ENCODE results near the gene BRWD1.
"Not testable (repeated sequence)": the region's sequence is repeated elsewhere in the genome, so short reads cannot be mapped to it uniquely, and the experiment has no call there.

The BRWD1 gene

DNA sequence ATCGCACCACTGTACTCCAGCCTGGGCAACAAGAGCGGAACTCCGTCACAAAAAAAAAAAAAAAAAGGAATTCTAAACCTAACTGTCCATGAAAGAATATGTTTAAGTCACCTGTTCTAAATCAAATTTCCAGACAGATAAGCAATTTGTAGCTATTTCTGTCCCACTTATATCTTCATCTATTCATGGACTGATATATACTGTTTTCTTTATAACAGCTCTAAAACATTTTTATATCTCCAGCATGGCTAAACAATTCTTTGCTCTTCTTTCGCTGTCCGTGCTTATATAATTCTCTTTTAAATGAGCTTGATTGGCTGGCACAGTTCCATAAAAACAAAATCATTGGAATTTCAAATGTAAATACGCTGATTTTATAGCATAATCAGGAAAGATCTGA is 30.5 kb downstream of the BRWD1 start:
- no peak for DNase-seq (ENCODE audit: low read depth in 2 of 2)

- DNase-seq (ENCODE audit: low read depth in 2 of 2) = no peak
These were observed 31.6 kb downstream of the BRWD1 start for GRCh38 chr21:39281853-39282252.

DNA sequence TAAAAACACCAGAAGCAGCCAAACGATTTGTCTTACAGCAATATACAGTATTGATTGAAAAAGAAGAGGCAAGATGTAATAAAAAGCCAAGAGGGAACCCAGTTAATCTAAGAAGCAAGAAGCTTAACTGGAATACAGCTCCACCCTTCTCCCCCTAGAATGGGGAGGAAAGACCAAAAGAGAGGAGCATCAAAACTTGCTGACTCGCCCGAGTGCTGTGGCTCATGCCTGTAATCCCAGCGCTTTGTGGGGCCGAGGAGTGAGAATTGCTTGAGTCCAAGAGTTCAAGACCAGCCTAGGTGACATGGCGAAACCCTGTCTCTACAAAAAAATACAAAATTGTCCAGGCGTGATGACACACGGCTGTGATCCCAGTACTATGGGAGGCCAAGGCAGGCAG is 32.2 kb downstream of the BRWD1 start:
- no peak for DNase-seq (ENCODE audit: low read depth in 2 of 2)

- DNase-seq (ENCODE audit: low read depth in 2 of 2) = no peak
These were observed 43.8 kb downstream of the BRWD1 start for GRCh38 chr21:39269620-39270019.

DNA sequence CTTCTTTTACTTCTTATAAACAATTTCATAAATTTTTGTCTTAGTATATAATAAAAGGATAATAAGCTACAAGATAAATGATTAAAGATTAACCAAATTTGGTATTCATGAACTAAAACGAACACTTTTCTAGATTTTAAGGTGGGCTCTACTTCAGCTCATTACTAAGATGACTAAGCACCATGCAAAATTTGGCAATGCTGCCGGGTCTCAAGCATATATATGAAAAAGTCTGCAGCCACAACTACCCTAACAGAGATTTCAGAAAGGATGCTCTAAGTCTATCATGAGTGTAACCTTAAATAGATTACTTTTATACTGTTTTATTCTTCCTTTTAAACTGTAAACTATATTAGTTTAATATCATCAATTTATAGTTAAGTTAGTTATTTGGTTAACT is 47.8 kb downstream of the BRWD1 start:
- no peak for DNase-seq (ENCODE audit: low read depth in 2 of 2)

- DNase-seq (ENCODE audit: low read depth in 2 of 2) = no peak
These were observed 50.1 kb downstream of the BRWD1 start for GRCh38 chr21:39263372-39263771.

DNA sequence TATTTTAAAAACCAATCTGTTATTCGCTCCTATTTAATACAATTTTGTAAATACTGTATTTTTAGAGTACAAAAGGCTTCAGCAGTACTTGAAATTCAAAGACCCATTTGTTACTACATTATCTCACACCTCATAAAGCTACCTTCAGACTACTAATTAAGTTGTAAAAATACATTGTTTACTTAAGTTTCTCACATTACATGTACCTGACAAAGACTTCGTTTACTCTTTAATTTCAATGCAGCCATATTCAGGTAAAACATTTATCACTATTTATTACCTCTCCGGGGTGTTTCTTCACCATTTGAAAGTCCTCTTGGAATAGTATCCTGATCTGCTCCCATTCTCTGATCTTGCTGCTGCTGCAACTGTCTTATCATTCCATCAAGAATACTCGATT is 55.2 kb downstream of the BRWD1 start:
- no peak for DNase-seq (ENCODE audit: low read depth in 2 of 2)

GRCh38 chr21:39251326-39251725 is 62.1 kb downstream of the BRWD1 start:
- DNase-seq (ENCODE audit: low read depth in 2 of 2) = no peak

- DNase-seq (ENCODE audit: low read depth in 2 of 2) = no peak
These were observed 75.2 kb downstream of the BRWD1 start for GRCh38 chr21:39238275-39238674.

DNA sequence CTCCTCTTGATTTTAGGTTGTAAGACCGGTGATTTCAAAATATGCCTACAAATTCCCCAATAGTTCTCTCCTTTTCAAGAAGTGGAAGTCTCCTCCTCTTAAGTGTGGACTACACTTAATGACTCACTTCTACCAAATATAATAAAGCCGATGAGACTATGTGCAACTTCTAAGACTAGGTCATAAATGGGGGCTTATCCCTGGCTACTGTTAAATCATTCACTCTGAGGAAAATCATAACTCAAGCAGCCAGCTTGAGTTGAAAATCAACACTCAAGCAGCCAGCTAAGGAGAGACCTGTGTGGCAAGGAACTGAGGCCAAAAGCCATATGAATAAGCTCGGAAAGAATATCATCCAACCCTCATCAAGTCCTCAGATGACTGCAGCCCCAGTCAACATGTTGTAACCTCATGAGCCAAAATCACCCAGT is 80.6 kb downstream of the BRWD1 start:
- DNase-seq (ENCODE audit: low read depth in 2 of 2) = no peak

- no peak for DNase-seq (ENCODE audit: low read depth in 2 of 2)
These were observed 88.5 kb downstream of the BRWD1 start for GRCh38 chr21:39224930-39225329.

- no peak for DNase-seq (ENCODE audit: low read depth in 2 of 2)
These were observed 91.4 kb downstream of the BRWD1 start for GRCh38 chr21:39221997-39222486.

- DNase-seq (ENCODE audit: low read depth in 2 of 2) = no peak
These were observed 92.0 kb downstream of the BRWD1 start for GRCh38 chr21:39221282-39221996.

- DNase-seq (ENCODE audit: low read depth in 2 of 2) = not testable (repeated sequence)
These were observed 92.6 kb downstream of the BRWD1 start for GRCh38 chr21:39220875-39221274.

DNA sequence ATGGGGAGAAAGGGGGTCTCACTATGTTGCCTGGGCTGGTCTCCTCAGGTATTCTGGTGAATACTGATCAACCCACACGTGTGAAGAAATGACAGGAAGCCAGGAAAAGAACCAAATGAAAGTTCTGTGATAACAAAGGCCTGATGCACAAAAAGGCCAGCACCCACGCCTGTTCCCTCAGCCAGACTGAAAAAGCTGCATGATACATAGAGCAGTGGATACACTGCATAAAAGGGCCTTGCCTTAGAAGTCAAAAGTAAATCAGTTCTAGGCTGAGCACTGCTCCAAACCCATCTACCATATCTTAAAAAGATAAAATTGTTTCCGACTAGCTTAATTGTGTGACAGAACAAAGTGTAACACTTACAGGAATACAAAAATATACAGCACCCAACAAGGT is 93.3 kb downstream of the BRWD1 start:
- no peak for DNase-seq (ENCODE audit: low read depth in 2 of 2)

- DNase-seq (ENCODE audit: low read depth in 2 of 2) = no peak
These were observed 95.4 kb downstream of the BRWD1 start for GRCh38 chr21:39218082-39218409.

- DNase-seq (ENCODE audit: low read depth in 2 of 2) = no peak
These were observed 95.9 kb downstream of the BRWD1 start for GRCh38 chr21:39217356-39218081.

GRCh38 chr21:39216290-39216689 is 97.1 kb downstream of the BRWD1 start:
- DNase-seq (ENCODE audit: low read depth in 2 of 2) = no peak

DNA sequence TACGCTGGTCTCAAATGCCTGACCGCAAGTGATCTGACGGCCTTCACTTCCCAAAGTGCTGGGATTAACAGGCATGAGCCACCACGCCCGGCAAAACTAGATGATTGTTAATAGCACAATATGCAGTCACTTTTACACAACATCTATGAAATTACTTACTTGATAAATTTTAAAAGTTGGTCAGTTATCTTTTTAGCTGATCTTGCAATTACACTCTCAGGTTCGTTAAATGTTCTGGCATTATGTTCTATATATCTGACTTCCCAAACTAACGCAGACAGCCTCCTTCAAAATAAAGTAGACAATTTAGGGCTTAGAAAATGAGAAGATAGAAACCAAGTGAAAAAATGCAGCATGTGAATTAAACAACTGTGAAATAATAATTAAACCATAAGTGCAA is 98.4 kb downstream of the BRWD1 start:
- no peak for DNase-seq (ENCODE audit: low read depth in 2 of 2)

DNA sequence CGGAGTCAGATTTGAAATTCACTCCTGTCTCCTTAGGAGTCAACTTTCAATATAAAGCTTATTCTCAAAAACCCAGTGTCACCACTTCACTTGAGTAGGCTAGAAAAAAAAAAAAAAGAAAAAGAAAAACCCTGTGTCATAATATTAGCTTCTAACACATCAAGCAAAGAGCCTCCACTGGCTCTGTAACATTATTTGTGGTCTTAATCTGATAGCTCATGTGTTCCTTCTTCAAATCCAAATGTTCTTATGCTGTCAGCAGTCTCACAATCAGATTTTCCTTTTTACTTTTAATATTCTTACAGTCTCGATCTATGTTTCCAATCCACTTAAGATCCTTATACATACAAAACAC is 104.1 kb downstream of the BRWD1 start:
- no peak for DNase-seq (ENCODE audit: low read depth in 2 of 2)

DNA sequence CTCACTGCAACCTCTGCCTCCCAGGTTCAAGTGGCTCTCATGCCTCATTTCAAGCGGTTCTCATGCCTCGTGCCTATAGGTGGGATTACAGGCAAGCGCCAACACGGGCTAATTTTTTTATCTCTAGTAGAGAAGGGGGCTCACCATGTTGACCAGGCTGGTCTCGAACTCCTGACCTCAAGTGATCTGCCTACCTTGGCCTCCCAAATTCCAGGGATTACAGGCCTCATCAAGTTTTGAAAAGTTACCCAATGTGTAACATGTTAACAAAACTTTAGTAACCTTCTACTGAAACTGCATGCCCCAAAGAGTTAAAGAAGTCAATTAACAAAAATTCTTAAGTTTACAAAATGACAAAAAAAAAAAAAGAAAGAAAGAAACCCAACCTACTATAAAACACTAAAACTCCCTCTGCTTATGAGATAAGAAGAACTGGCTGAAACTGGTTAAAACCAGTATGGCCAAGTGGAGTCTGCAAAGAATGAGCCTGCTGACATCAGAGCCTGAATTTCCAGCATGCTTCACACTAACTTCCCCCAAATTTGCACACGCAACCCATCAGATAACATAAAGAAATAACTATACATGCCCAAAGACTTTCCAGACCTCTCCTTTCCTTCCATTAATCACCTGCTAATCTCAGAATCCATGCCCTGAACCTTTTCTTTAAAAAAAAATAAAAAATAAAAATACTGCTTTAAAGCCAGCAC is 104.7 kb downstream of the BRWD1 start:
- DNase-seq (ENCODE audit: low read depth in 2 of 2) = no peak

DNA sequence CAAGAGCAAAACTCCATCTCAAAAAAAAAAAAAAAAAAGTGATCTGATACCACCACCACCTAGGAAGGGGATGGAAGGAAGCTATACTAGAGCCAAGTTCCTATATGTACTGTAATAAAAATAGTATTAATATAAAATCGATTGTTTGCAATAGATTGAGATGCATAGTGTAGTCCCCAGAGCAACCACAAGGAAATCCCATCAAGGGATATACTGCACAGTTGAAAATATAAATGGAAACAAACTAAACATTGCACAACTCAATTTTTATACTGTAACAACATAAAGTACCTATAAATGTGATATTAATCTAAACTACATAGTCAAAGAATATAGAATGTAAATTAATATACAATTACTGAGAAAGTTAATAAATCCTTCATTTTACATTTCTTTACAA is 109.3 kb downstream of the BRWD1 start:
- no peak for DNase-seq (ENCODE audit: low read depth in 2 of 2)

- DNase-seq (ENCODE audit: low read depth in 2 of 2) = no peak
These were observed 114.6 kb downstream of the BRWD1 start for GRCh38 chr21:39198800-39199199.
